HepG2 (cell line): ENCODE measurements around the gene SLC15A3. TPM values are rescaled to one million over a fixed set of nuclear protein-coding genes. Genes with fewer than 3 reads are reported as not detected.

Source experiments
- ATAC-seq: fragments of 200-7000 bp; cut with Tn5 transposase; 3 replicates; pipeline ENCODE4 v1.9.1; 2020; ENCODE audit warnings: mild to moderate bottlenecking, moderate library complexity
- BruUV-seq: library from RNA; stranded (reverse); fragments of 400-500 nt; replicated peaks from 2 replicates; lab custom pipeline; 2021; lab: Mats Ljungman, UMichigan
- CTCF ChIA-PET: fragments of 300-600 bp; formaldehyde crosslinking; extraction: SDS; loops from one replicate; lab custom pipeline; 2021; ENCODE audit warnings: low total read pairs, inconsistent platforms, low intra/inter-chr PET ratio; lab: Yijun Ruan, JAX
- POLR2A ChIA-PET: fragments of 350-600 bp; sonication (Branson Sonifier 250); formaldehyde crosslinking; loops from one replicate; lab custom pipeline; 2020; ENCODE audit warnings: antibody characterized with exemption, inconsistent platforms; lab: Yijun Ruan, JAX
- DNase-seq: peaks from one replicate; pipeline ENCODE4 v3.0.0-alpha.2; 2015; ENCODE audit warnings: low spot score
- FAIRE-seq: peaks from 3 replicates; lab custom pipeline; 2011; peaks lifted over from hg19 to GRCh38; lab: Jason Lieb, UNC
- H2AFZ ChIP-seq: one replicate; pipeline ENCODE4 v1.6.1; 2011; ENCODE audit warnings: low read length, inconsistent platforms
- H3K27ac ChIP-seq: fragments of 300-600 bp; 3 replicates; pipeline ENCODE4 v1.8.0; 2011; ENCODE audit warnings: mixed run types, mild to moderate bottlenecking, mixed read lengths, low read length, inconsistent platforms; ENCODE audit not compliant: insufficient read depth; ENCODE audit errors: extremely low read length
- H3K27me3 ChIP-seq, 2 experiments: fragments of 200-600 bp in 1 of 2; 2 replicates in 1 of 2; 3 replicates in 1 of 2; pipeline versions ENCODE4 v1.6.0 to v1.8.0; 2011; ENCODE audit warnings: low read length in 2 of 2, mild to moderate bottlenecking in 2 of 2, moderate library complexity in 2 of 2, inconsistent platforms in 1 of 2; ENCODE audit not compliant: insufficient read depth in 2 of 2, control insufficient read depth in 1 of 2
- H3K36me3 ChIP-seq, 2 experiments: fragments of 200-600 bp in 1 of 2; replicated peaks in 1 of 2; 2 replicates in 1 of 2; 3 replicates in 1 of 2; pipeline versions ENCODE4 v1.5.1 to v1.8.0; 2011; ENCODE audit warnings: low read length in 2 of 2, inconsistent platforms in 1 of 2; ENCODE audit not compliant: insufficient read depth in 2 of 2, control insufficient read depth in 1 of 2
- H3K4me1 ChIP-seq: 2 replicates; pipeline ENCODE4 v1.5.1; 2012; ENCODE audit warnings: low read length, inconsistent platforms; ENCODE audit not compliant: insufficient read depth
- H3K4me2 ChIP-seq: 2 replicates; pipeline ENCODE4 v1.6.0; 2011; ENCODE audit warnings: low read depth, low read length, inconsistent platforms
- H3K4me3 ChIP-seq, 3 experiments: fragments of 200-600 bp in 1 of 3; sonication (generic), shearing (Covaris generic) in 1 of 3; replicated peaks in 1 of 3; 2 replicates each; pipeline ENCODE4 v1.5.1; 2011 to 2016; ENCODE audit warnings: low read length in 3 of 3, inconsistent platforms in 2 of 3, low read depth in 2 of 3, mild to moderate bottlenecking in 2 of 3, control low read depth in 1 of 3, mixed read lengths in 1 of 3; ENCODE audit not compliant: insufficient read depth in 1 of 3
- H3K79me2 ChIP-seq: one replicate; pipeline ENCODE4 v1.6.1; 2011; ENCODE audit warnings: low read length, inconsistent platforms; ENCODE audit not compliant: insufficient read depth
- H3K9ac ChIP-seq: 2 replicates; pipeline ENCODE4 v1.6.0; 2011; ENCODE audit warnings: mild to moderate bottlenecking, low read depth, low read length, inconsistent platforms; ENCODE audit not compliant: insufficient read depth
- H3K9me3 ChIP-seq: 2 replicates; pipeline ENCODE4 v1.5.1; 2012; ENCODE audit warnings: mild to moderate bottlenecking, low read length
- H4K20me1 ChIP-seq: 2 replicates; pipeline ENCODE4 v1.6.0; 2011; ENCODE audit warnings: inconsistent platforms, mild to moderate bottlenecking, low read length, moderate library complexity; ENCODE audit not compliant: insufficient read depth
- FOXO1 ChIP-seq: sonication (generic); formaldehyde crosslinking; IDR thresholded peaks from 2 replicates; pipeline ENCODE4 v1.4.0; 2020; ENCODE audit warnings: missing genetic modification reagents
- ZSCAN9 ChIP-seq: IDR thresholded peaks from 2 replicates; pipeline ENCODE4 v1.6.1; 2016; ENCODE audit warnings: borderline replicate concordance
- WGBS: methylation state at CpG from one replicate; pipeline ENCODE4 v1.1.6; 2017; ENCODE audit warnings: low lambda C conversion rate; 5-methylcytosine and 5-hydroxymethylcytosine counted together
- in situ Hi-C: cut with HindIII; loops from 2 replicates; pipeline ENCODE4 v1.10.0; 2017; ENCODE audit warnings: low pct_unique_long_range_greater_than_20kb; ENCODE audit not compliant: extremely low pct_ligation_motif_present
- intact Hi-C: fragments of 100-400 bp; cut with micrococcal nuclease; formaldehyde crosslinking; loops from one replicate; pipeline ENCODE4 v1.10.0; 2022; ENCODE audit not compliant: unreplicated experiment
- polyA plus RNA-seq, 8 experiments: library from polyadenylated mRNA; depleted of rRNA in 3 of 8; stranded (reverse) in 7 of 8; unstranded in 1 of 8; fragments of >200 nt; fragmentation: Illumina TruSeq in 4 of 8; extraction: Trizol in 4 of 8; gene quantifications; 2 replicates each; pipeline versions ENCODE4 v1.2.1 to v1.2.3, GENCODE V29; 2011 to 2016; ENCODE audit warnings: low read depth in 4 of 8, missing spikeins in 1 of 8, mixed read lengths in 1 of 8; ENCODE audit not compliant: insufficient read depth in 1 of 8
- total RNA-seq, 5 experiments: library from RNA; depleted of rRNA; stranded (reverse); fragments of >200 nt; fragmentation: Illumina TruSeq; extraction: Trizol; gene quantifications; 2 replicates each; pipeline ENCODE4 v1.2.3, GENCODE V29; 2016; ENCODE audit warnings: low read depth in 1 of 5
- TF ChIP-seq, protein P1 (sequence below): IDR thresholded peaks from 2 replicates; pipeline ENCODE4 v1.6.1; 2016
- TF ChIP-seq, protein P2 (sequence below): sonication (generic); formaldehyde crosslinking; IDR thresholded peaks from 2 replicates; pipeline ENCODE4 v1.4.0; 2020; ENCODE audit warnings: missing genetic modification reagents, borderline replicate concordance

The SLC15A3 gene
- total and polyA plus RNA-seq, 2 of the 13 experiments (the other 11 are each of a cell fraction or from before 2014, with no cell fraction given) = 0.45 to 0.77 TPM

DNA sequence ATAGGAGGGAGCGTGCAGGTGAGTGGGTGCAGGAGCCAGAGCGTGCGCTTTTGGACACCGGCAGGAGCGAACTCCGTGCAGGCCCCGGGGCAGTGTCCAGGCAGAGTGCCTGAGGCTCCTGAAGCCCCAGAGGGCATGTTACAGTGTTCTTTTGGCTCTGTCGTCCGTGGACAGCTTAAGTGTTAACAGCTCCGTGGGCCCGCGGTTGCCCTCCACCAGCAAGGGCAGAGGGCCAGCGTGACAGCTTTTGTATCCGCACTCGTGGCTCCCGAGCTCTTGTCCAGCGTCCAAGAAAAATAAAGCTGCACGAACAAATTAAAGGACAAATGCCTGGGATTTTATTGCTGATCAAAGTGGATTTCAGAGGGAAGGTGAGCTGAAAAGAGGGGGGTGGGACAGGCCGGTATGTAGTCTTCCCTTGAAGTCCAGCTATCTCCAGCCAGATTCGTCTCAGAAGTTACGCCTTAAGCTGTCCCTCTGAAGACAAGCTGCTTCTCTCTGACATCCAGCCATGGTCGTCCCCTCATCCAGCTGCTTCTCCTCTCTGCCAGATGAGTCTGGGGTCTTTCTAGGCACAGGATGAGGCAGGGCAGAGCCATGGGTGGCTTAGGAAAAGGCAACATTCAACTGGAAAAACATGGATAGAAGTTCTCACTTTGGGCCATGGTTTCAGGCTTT is 39.0 kb downstream of the SLC15A3 start:
- FAIRE-seq = no peak
- in situ Hi-C loops (no loop called here), intact Hi-C loops (no loop called here)
- no peaks in the 10 kb centered on the region for H3K9me3 ChIP-seq
- H3K27me3 ChIP-seq = no peaks in the 10 kb centered on the region
- H3K36me3 ChIP-seq = no peaks in the 10 kb centered on the region
- CTCF ChIA-PET = no interaction called here
- H3K79me2 ChIP-seq = no peaks in the 10 kb centered on the region
- H3K9ac ChIP-seq = peak overlapping the region; percentile 62; the same call in 1 of the 2 replicates
- peak overlapping the region; percentile 79 for H2AFZ ChIP-seq
- peak overlapping the region in 2 of 3 experiments; percentile 24 to 62; a peak in 2 of 6 replicates for H3K4me3 ChIP-seq
- TF ChIP-seq, protein P1, sequence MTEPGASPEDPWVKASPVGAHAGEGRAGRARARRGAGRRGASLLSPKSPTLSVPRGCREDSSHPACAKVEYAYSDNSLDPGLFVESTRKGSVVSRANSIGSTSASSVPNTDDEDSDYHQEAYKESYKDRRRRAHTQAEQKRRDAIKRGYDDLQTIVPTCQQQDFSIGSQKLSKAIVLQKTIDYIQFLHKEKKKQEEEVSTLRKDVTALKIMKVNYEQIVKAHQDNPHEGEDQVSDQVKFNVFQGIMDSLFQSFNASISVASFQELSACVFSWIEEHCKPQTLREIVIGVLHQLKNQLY = no peak
- TF ChIP-seq ZSCAN9 (CRISPR knock-in tag) = 0 out of 2 replicates have a peak, but pooled peaks have one; percentile 1
- POLR2A ChIA-PET = interaction anchor here (1.1 to 1.5 kb wide), 3 partner anchors 11 to 62 kb away, joined by 3 to 7 read pairs (median 5); partner anchors contain the start of gene TMEM132A
- no TSS peak for BruUV-seq
- no peaks in the 10 kb centered on the region for H4K20me1 ChIP-seq
- H3K27ac ChIP-seq = peak overlapping the region; percentile 64
- H3K4me1 ChIP-seq = peaks cover 31% of the 10 kb centered on the region
- DNase-seq = no peak
- H3K4me2 ChIP-seq = peak overlapping the region; percentile 64
- ATAC-seq = peak; percentile 10; the same call in 2 of the 3 replicates
- WGBS = 84% methylated on average over 22 of the region's 22 CpGs

DNA sequence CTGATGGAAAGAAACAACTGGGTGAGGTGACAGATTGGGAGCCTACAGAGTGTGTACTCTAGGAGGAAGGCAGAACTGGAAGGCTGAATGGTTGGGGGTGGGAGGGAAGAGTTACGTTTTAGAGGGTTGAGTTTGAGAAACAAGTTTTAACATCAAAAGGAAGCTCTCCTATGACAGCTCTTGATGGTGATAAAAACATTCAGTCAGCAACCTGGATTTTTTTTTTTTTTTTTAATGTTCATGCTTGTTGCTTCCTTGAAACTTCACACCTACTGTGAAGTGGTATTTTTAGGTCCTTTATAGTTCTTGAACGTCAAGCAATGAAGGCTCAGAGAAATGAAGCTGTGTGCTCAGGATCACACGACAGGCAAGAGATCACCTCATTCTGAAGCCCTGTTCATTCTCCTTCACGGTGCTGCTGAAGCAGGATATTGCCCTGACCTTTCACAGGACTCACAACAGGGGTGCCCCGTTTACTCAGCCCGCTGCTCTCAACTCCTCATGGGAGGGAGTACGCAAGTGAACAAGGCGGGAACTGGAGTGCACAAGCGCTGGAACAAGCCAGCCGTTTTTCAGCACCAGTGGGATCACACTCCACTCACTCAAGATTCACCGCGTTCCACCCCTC is 39.6 kb downstream of the SLC15A3 start:
- TF ChIP-seq FOXO1 = no peak
- TF ChIP-seq, protein P2, sequence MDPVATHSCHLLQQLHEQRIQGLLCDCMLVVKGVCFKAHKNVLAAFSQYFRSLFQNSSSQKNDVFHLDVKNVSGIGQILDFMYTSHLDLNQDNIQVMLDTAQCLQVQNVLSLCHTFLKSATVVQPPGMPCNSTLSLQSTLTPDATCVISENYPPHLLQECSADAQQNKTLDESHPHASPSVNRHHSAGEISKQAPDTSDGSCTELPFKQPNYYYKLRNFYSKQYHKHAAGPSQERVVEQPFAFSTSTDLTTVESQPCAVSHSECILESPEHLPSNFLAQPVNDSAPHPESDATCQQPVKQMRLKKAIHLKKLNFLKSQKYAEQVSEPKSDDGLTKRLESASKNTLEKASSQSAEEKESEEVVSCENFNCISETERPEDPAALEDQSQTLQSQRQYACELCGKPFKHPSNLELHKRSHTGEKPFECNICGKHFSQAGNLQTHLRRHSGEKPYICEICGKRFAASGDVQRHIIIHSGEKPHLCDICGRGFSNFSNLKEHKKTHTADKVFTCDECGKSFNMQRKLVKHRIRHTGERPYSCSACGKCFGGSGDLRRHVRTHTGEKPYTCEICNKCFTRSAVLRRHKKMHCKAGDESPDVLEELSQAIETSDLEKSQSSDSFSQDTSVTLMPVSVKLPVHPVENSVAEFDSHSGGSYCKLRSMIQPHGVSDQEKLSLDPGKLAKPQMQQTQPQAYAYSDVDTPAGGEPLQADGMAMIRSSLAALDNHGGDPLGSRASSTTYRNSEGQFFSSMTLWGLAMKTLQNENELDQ (CRISPR knock-in tag) = no peak
- 72% methylated on average over 12 of the region's 12 CpGs for WGBS
- no peaks in the 10 kb centered on the region for H3K36me3 ChIP-seq
- POLR2A ChIA-PET = no interaction called here
- H3K27ac ChIP-seq = no peak overlapping the region
- CTCF ChIA-PET = no interaction called here
- H3K9me3 ChIP-seq = no peaks in the 10 kb centered on the region
- H2AFZ ChIP-seq = no peak overlapping the region
- no peak overlapping the region for H3K4me3 ChIP-seq
- H3K9ac ChIP-seq = no peak overlapping the region
- no peak for ATAC-seq
- H4K20me1 ChIP-seq = no peaks in the 10 kb centered on the region
- H3K79me2 ChIP-seq = no peaks in the 10 kb centered on the region
- H3K27me3 ChIP-seq = no peaks in the 10 kb centered on the region
- no TSS peak for BruUV-seq
- no peak for DNase-seq
- H3K4me1 ChIP-seq = peaks cover 37% of the 10 kb centered on the region
- no peak for FAIRE-seq
- in situ Hi-C loops (no loop called here), intact Hi-C loops (no loop called here)
- H3K4me2 ChIP-seq = no peak overlapping the region
